Stimulated activated CD4-positive, alpha-beta T cell treated with anti-CD3 and anti-CD28 coated beads, TNF-alpha, amount 100 ng/mL, for 48 hours (primary cell): ENCODE results near the gene EBF4.

Experiments
- DNase-seq, 3 donors: peaks; one replicate each; pipeline ENCODE4 v3.0.0-alpha.2; 2020; ENCODE audit warnings: low read depth in 3 of 3

The EBF4 gene

DNA sequence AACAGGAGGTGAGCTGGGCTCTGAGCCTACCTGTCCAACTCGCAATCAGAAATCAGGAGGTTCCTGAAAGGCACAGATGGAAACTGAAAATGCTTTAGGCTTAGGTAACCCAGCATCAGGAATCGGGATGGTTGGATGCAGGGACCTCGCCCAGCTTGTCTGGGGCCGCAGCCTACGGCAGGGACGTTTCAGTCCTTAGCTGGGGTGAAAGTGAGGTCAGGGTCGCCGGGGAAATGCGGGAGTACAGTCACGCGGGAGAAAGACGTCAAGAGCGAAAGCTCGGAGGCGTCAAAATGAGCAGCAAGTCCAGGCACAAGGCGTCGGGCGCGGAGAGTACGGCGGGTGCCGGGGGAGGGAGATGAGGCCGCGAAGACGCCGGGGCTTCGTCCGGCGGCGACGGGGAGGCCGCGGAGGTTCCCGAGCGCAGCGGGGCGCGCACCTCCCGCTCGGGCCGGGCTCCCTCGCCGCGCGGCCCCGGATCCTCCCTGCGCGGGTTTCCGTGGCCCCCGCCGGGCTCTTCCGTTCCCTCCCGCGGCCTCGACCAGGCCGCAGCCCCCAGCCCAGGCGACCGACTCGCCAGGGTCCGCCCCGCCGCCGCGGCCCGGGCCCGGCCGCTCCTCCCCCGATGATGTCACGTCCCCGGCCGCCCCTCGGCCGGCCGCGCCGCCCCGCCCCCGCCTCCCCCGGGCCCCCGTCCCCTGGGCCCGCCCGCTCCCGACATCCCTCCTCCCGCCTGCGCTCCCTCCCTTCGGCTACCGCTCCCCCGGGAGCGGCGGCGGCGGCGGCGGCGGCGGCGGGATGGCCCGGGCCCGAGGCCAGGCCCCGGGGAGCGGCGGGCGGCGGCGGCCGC, at the start of gene EBF4:
EBF4 (plus strand) TSS at position 745 of the 850 bp plus-strand sequence. CDS start 866 bp downstream, outside the sequence.
- no peak for DNase-seq

GRCh38 chr20:2643708-2644107, 48.9 kb upstream of the EBF4 start:
- DNase-seq, result no peak

- peak; percentile 84 to 91 (median 88) for DNase-seq
Observed at GRCh38 chr20:2651772-2652723, 40.5 kb upstream of the EBF4 start, which contains the start of gene NOP56. NOP56 (plus strand) TSS chr20:2652632; CDS start chr20:2652661, 29 bp downstream.

DNA sequence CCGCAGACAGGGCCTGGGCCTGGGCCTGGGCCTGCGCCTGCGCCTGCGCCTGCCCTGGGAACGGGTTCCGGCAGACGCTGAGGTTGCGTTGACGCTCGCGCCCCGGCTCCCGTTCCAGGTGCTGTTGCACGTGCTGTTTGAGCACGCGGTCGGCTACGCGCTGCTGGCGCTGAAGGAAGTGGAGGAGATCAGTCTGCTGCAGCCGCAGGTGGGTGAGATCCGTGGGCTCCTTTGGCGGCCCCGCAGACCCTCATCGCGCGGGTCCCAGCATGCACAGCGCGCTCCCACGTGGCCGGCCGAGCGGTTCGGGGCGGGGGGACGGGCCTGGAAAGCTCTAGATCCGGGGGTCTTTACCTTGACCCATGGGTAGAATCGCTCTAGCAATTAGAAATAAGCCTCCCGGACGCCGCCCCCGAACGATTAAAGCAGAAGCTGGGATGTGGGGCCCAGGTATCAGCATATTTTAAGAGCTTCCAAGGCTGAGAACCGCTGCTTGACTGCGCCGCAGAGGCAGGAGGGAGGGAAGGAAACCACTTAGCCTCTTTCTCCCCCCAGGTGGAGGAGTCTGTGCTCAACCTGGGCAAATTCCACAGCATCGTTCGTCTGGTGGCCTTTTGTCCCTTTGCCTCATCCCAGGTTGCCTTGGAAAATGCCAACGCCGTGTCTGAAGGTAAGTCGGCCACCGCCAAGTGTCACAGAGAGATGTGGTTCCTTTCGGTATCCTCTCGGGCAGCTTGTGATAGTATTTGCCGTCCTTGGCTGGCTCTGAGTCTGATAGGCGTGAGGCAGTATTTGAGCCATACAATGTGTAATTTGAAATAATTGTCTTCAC, 39.6 kb upstream of the EBF4 start:
- DNase-seq, result peak in 1 of 3 donors; percentile 47

DNA sequence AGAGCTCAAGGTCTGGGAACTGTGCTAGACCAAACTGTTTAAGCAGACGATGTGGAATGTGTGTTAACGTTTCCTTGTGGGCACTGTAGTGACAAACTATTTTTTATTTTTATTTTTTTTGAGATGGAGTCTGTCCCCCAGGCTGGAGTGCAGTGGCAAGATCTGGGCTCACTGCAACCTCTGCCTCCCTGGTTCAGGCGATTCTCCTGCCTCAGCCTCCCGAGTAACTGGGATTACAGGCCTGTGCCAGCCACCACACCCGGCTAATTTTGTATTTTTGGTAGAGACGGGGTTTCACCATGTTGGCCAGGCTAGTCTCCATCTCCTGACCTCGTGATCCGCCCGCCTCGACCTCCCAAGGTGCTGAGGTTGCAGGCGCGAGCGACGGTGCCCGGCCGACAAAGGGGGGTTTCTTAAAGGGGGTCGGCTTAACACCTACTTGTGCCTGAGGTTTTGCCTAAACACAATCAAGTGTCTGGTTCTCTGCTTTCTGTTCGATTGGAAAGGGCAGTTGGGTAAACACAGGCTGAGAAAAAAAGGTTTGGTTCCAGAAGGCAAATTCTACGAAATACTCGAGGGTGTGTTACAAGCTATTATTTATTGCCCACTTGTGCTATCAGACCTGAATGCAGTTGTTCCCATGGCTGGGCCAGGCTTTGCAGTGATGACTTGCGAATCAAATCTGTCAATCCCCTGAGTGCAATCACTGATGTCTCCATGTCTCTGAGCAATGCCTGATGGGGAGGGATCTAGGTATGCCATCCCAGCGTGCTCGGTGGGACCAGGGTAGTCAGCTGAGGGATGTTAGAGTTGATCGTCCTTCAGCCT, 38.8 kb upstream of the EBF4 start:
- DNase-seq, result no peak

GRCh38 chr20:2654384-2654822, 38.2 kb upstream of the EBF4 start:
- DNase-seq, result no peak

GRCh38 chr20:2654831-2655230, 37.7 kb upstream of the EBF4 start:
- no peak for DNase-seq

- DNase-seq, result no peak
Observed at GRCh38 chr20:2655331-2656116, 37.1 kb upstream of the EBF4 start.

- no peak for DNase-seq
Observed at GRCh38 chr20:2656471-2657117, 36.0 kb upstream of the EBF4 start.

- DNase-seq, result no peak
Observed at GRCh38 chr20:2657241-2657640, 35.3 kb upstream of the EBF4 start.

GRCh38 chr20:2657674-2658073, 34.9 kb upstream of the EBF4 start:
- DNase-seq, result no peak

DNA sequence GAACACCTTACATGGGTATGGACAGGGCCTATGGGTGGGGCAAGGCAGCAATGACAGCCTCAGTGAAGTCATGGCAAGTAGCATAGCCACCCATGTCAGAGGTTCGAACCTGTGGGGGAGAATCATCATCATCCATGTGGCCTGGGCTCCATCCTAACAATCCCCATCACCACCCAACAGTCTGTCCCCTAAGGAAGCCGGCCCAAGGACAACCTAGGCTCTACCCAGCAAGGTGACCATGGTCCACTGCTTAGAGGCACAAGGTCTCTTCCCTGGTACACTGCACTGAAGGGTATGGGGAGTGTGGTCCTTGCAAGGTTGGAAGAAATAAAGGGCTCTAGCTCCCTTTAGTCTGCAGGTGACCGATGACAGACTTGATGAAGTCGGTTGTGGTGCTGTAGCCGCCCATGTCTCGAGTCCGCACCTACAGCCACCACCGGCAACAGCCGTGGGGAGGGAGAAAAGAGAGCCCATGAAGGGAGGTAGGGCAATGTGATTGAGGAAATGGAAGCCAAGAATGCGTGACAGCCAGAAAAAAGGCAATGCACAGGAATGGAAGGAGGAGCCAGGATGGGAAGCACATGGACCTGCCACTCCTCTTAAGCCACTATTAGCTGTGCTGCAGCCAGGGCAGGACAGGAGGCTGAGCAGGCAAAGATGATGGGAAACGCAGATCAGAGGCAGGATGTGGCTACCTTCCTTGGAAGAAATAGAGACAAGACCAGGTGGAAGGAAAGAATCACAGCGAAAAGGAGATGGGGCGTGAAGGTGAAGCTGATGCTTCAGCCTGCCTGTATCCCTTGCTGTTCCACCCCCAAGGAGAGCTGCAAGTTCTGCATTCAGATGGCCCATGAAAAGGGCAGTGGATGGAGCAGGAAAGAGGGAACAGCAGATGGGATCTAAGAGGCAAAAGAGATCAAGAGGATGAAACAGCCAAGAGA, 33.9 kb upstream of the EBF4 start:
- no peak for DNase-seq

DNA sequence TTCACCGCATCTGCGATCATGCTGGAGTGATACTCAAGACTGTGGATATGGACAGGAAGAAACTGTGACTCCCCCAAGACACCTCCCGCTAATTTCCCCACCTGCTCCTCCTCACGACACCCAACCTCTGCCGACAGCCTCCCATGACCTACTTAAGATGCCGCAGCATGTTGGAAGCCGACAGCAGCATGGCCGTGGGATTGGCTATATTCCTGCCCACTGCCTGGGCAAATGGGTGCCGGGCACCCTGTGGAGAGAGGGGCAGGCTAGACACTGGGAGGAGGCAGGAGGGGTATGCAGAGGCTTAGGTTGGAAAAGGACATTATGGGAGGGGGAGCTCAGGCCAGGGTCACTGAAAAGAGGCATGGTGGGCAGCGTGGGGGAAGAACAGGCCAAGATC, 33.0 kb upstream of the EBF4 start:
- no peak for DNase-seq

DNA sequence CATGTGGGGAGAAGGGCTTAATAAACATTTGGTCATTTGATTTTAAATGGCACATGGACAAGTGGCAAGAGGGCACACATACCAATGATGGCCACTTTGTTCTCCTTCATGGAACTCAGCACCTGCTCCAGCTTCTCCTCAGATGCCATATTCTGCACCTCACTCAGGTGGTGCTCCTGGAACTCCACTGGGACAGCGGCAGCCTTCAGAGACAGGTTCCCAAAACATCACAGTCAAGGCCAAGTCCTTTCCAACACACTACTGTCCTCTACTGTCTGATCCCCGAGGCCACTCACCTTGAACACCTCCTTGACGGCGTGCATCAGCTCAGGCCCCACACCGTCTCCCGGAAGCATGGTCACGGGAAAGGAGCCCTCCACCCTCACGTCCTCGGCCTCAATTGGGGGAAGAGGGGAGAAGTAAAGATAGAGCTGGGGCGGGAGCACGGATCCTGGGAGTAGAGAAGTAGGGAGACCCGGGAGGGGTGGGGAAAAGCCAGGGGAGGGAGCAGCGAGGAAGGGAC, 29.2 kb upstream of the EBF4 start:
- no peak for DNase-seq

DNA sequence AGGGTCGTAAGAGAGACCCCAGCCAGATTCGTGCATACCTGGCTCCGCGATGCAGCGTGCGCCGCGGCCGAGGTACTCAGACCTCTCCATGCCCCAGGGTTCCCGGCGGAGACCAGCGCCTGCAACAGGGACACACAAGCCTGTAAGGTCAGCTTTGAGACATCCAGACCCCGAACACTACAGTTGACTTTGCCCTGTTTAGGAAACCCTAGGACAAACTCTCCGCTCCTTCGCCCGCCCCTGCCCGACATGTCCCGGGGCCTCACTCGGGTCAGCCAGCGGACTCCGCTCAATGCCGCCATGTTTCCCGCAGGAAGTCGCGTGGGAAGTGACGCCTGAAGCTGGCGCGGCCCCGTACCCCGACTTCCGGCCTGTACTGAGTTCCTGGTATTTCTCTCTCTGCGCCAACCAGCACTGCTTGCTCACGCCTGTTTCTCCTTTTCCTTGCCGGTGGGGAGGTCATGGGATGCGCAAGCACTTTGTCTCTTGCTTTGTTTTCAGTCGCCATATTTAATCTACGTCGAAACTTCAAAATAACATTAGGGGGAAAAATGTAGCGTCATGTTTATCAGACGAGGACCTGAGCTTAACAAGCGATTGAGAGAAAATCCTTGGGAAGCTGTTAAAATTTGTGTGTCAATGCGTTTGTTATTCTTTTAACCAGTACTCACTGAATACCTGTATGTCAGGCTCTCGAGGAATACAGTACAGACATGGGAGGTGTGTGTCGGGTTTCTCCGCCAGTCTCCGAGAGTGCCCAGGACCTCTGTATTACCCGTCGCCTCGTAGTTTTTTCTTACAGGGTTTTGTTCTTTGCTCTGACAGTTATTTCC, 28.5 kb upstream of the EBF4 start, which contains the start of gene IDH3B:
IDH3B (minus strand) TSS at position 330 of the 833 bp plus-strand sequence; CDS start at position 302, 28 bp downstream.
- DNase-seq, result peak; percentile 77 to 90 (median 84)

DNA sequence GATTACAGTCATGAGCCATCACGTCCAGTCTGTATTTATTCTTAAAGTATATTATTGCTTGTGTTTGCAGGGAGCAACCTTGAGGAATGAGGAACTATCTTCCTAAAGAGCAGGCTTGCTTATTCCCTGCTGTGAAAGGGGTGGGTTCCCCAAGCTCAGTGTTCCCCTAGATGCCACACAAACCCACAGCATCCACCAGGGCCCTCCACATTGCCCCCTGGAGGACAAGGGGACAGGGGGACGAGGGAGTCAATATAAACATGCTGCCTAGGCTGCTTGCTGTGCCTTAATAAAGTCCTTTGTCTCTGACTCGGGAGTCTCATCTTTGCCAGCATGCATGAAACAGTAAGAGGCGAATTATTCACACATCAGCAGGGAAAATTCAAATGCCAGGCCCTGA, 20.6 kb upstream of the EBF4 start:
- no peak for DNase-seq

DNA sequence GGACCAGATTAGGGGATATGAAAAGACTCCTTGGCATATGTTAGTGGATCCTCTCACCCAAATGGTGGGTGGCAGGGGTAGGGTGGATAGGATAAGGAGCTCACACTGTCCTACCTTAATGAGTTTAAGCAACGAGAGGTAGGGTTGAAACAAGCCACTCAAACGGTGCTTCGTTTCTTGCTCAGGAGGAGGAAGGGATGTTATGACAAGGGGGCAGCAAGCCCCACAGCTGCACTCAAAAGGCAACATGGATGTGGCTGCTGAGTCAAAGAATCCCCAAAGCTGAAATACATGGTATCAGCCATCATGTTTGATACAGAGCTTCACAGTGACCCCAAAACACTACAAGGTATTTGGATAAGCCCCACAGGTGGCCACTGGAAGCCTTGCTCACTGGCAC, 20.1 kb upstream of the EBF4 start:
- DNase-seq, result no peak
